Choroid plexus epithelial cell (primary cell): ENCODE measurements around the gene CAMKK1.

ENCODE experiments used
- DNase-seq: peaks from one replicate; pipeline ENCODE4 v3.0.0-alpha.2; 2010; ENCODE audit warnings: low read depth
- H3K4me3 ChIP-seq: 2 replicates; pipeline ENCODE4 v1.5.1; 2011; ENCODE audit warnings: low read depth, mild to moderate bottlenecking, control low read depth, low read length, moderate library complexity
- CTCF ChIP-seq: conservative IDR thresholded peaks from 2 replicates; pipeline ENCODE4 v1.5.1; 2011; ENCODE audit warnings: low read depth, mild to moderate bottlenecking, control low read depth, inconsistent platforms, low read length, moderate library complexity

Gene CAMKK1

GRCh38 chr17:3917391-3917931 is 24.6 kb upstream of the CAMKK1 start:
- no peak overlapping the region for H3K4me3 ChIP-seq
- peak; percentile 48 for DNase-seq
- TF ChIP-seq CTCF = no peak

- TF ChIP-seq CTCF = no peak
- no peak for DNase-seq
- H3K4me3 ChIP-seq = no peak overlapping the region
These were observed 24.0 kb upstream of the CAMKK1 start for GRCh38 chr17:3916825-3917224.

- no peak within 1 kb of the TSS for H3K4me3 ChIP-seq
- no peak for DNase-seq
- no peak for TF ChIP-seq CTCF
These were observed 23.3 kb upstream of the CAMKK1 start, which contains the start of gene P2RX1 for GRCh38 chr17:3915995-3916696. Gene P2RX1 (minus strand): TSS chr17:3916465. CDS start chr17:3916225, 240 bp downstream.

- DNase-seq = no peak
- no peak for TF ChIP-seq CTCF
- H3K4me3 ChIP-seq = no peak overlapping the region
These were observed 22.7 kb upstream of the CAMKK1 start for GRCh38 chr17:3915581-3915994.

GRCh38 chr17:3914312-3914670 is 21.4 kb upstream of the CAMKK1 start:
- H3K4me3 ChIP-seq = no peak overlapping the region
- no peak for TF ChIP-seq CTCF
- no peak for DNase-seq

GRCh38 chr17:3913531-3914311 is 20.9 kb upstream of the CAMKK1 start:
- no peak overlapping the region for H3K4me3 ChIP-seq
- DNase-seq = peak; percentile 81
- TF ChIP-seq CTCF = peak; percentile 96

- H3K4me3 ChIP-seq = no peak overlapping the region
- TF ChIP-seq CTCF = no peak
- no peak for DNase-seq
These were observed 20.0 kb upstream of the CAMKK1 start for GRCh38 chr17:3912827-3913226.
